HG02852 (cell line): ENCODE results near the gene PRODH.
"Not testable (repeated sequence)": the region's sequence is repeated elsewhere in the genome, so short reads cannot be mapped to it uniquely, and the experiment has no call there.

Source experiments
- ATAC-seq: cut with Tn5 transposase; IDR thresholded peaks from one replicate; pipeline ENCODE4 v1.9.1; 2021; ENCODE audit warnings: mild to moderate bottlenecking, moderate library complexity; ENCODE audit not compliant: unreplicated experiment

Gene PRODH

GRCh38 chr22:18935889-18936529 is at the start of gene PRODH:
TSS of gene PRODH (minus strand) at chr22:18936293. CDS start at chr22:18936287, 6 bp downstream.
- ATAC-seq: no peak

- ATAC-seq: no peak
Observed at GRCh38 chr22:18985780-18986179, 49.7 kb upstream of the PRODH start.

DNA sequence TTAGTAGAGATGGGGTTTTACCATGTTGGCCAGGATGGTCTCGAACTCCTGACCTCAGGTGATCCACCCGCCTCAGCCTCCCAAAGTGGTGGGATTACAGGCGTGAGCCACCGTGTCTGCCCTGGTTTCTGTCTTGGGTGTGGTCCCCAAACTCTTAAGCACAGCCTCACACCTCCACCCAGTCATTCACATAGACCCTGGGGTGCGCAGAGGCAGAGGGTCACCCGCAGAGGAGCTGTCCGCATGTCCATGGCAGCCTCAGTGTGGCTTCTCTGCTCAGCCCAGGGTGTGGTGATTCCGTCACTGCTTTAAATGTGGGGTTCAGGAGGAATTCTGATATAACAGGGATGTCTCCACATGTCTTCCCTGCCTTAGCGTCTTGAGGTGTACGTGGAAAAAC is 48.5 kb upstream of the PRODH start:
- ATAC-seq: no peak

- ATAC-seq: no peak
Observed at GRCh38 chr22:18983120-18983651, 47.1 kb upstream of the PRODH start.

DNA sequence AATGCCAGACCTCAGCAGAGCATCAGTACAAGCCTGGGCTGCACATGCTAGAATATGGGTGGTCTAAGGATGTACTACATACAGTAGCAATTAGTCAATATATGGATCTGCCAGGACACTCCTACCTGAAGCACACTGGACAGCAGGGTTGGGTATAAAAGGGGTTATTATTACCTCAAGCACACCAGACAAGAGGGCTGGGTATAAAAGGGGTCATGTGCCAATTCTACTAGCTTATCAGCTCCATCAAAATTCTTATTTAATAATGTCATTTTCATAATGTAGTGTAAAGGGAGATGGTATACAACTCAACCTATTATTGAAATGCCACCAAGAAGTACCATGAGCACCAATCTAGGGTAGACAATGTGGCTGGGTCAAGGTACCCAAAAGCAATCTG is 44.7 kb upstream of the PRODH start:
- ATAC-seq: no peak

GRCh38 chr22:18979957-18980356 is 43.9 kb upstream of the PRODH start:
- ATAC-seq: no peak

DNA sequence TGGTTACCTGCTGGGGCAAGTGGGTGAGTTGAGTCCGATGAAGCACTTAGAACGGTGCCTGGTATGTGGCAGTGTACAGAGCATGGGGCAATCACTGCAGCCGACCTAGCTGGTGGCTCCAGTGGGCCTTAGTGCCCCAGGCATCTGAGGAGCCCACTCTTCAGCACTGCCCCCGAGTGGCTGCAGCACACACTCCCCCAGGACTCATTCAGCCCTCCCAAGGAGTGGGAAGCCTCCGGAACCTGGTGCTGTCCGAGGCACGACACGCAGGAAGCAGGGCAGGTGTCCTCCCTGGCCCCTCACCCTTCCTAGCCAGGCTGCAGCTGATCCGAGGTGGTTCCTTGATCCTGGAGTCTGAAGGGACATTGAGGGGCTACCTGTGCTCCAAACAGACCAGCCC is 42.4 kb upstream of the PRODH start:
- ATAC-seq: no peak

- no peak for ATAC-seq
Observed at GRCh38 chr22:18977824-18978425, 41.8 kb upstream of the PRODH start.

DNA sequence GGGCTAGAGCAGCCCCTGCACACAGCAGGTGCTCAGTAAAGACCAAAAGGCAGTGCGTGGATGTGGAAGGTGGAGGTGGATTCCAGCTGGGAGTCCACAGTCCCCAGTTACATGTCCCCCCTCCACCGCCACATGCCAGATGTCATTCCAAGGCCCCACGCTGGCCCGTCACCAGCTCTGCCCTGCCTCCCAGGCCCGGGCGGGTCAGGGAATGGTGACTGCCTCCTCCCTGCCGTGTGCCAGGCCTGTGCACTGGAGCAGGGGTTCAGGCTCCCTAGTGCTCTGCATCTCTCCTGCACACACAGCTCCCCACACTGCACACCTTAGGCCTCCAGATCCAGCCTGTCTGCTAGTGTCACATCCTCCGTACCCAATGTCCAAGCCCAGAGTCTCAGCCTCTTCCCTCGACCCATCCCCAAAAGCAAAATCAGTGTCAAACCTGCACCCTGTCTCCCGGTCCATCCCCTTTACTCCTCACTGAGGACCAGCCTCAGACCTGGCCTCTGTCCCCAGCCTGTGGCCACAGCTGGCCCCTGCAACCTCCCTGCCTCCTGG is 40.2 kb upstream of the PRODH start:
- no peak for ATAC-seq

DNA sequence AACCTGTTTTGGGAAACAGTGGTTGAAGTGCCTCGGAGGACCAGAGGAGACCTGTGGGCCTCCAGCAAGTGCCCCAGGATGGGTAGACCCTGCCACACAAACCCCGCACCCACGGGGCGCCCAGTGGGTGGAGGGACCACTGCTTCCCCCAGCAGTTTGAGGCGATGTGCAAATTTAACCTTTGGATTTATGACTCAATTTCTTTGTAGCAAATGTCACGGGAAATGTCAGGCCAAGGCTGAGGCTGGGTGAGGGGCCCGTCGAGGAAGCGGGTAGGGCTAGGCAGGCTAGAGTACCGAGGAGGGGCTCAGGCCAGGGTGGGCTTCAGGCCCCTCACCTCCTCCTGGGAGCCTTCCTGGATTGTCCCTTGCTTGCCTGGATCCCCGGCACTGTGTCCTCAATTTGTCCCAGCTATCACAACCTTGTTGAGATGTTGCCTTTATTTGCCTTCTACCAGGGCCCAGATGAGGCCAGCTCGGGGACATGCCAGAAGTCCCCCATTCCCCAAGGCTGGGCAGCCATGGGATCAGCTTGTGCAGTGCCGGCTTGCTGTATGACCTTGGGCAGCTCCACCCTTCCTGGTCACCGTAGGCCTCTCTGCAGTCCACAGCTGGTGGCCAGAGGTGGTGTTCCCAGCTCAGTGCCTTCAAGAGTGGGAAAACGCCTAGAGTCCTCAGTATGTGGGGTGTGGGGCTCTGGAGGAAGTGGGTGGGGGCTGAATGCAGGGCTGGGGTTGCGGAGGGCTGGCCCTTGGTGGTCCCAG is 39.5 kb upstream of the PRODH start:
- no peak for ATAC-seq

GRCh38 chr22:18974477-18975180 is 38.5 kb upstream of the PRODH start:
- no peak for ATAC-seq

DNA sequence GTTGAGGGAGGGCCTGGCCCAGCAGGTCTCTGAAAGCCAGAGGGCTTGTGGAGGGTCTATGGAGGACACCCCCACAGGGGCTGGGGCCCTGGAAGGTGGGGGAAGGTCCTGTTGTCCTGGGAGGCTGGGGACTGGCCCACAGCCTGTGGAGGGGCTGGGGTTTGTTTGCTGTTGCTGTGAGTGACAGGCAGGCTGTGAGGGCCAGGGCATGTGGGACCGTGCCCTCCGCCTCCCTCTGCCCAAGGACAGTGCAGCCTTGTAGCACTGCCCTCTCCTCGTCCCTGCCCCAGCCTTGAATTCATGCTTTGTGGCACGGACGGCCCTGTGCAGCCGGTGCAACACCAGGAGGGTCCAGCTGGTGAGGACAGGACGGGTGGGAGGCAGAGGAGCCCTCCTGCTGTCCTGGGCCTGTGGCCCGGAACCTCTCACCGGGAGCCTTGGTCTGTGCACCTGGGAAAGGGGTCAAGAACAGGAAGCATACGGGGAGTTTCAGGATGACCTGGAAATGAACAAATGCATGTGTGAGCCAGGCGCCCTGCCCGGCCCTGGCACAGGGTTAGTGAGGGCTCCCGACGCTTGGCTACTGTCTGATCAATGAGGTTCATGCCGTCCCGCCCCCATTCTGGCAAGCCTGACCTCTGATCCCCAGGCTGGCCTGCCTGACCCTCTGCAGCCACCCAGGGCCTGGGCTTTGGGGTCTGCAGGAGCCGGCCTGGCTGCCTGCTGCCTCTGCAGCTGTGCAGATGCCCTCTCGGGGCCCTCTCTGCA is 37.4 kb upstream of the PRODH start:
- ATAC-seq: no peak

DNA sequence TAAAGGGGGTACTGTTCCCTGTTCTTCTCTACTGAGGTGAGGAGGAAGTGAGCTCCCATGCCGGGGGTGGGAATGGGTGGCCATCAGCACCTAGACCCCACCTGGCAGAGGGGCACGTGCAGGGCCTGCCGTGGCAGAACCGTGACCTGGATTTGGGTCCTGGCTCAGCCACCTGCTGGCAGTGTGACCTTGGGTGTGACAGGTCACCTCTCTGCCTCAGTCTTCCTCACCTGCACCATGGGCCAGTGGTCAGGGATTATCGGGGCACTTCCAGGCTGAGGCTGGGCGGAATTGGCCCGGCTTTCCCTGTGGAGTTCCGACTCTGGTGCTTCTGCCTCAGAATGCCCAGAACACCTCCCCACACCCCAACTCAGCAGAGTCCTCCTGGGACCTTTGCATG is 36.5 kb upstream of the PRODH start:
- not testable (repeated sequence) for ATAC-seq

DNA sequence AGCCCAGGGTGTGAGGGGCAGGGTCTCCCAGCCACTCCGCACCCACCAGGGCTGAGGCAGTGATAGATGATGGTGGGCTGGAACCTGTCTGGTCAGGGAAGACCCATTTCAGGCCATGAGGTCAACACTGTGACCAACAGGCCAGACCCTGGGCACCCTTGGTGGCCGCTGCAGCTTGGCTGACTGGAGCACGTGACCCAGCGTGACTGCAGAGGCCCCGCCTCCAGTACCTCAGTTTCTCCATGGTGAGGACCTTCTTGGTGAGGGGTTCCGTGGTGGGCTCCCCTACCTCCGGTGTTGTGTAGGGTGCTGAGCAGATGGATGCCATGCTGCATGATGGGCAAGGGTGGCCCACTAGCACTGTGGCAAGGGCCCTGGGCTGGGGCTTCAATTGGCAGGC is 35.9 kb upstream of the PRODH start:
- not testable (repeated sequence) for ATAC-seq

DNA sequence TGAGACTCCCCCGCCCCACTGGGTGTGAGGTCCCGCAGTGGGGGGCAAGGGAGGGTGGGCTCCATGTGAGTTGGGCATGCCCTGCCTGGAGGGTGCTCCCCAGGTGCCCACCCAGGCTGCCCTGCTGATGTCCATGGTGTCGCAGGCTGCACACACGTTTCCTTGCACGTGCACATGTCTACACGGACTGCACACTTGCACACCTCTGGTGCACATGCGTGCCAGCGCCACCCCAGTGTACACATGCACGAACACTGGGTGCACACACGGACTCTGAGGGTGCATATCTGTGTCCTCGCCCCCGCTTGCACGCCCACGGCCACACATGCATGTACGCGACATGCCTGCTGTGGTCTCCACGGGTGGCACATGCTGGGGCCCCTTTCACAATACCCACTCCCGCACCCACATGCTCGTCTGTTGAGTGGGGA is 35.2 kb upstream of the PRODH start:
- ATAC-seq: no peak

- no peak for ATAC-seq
Observed at GRCh38 chr22:18970948-18971315, 34.8 kb upstream of the PRODH start.

DNA sequence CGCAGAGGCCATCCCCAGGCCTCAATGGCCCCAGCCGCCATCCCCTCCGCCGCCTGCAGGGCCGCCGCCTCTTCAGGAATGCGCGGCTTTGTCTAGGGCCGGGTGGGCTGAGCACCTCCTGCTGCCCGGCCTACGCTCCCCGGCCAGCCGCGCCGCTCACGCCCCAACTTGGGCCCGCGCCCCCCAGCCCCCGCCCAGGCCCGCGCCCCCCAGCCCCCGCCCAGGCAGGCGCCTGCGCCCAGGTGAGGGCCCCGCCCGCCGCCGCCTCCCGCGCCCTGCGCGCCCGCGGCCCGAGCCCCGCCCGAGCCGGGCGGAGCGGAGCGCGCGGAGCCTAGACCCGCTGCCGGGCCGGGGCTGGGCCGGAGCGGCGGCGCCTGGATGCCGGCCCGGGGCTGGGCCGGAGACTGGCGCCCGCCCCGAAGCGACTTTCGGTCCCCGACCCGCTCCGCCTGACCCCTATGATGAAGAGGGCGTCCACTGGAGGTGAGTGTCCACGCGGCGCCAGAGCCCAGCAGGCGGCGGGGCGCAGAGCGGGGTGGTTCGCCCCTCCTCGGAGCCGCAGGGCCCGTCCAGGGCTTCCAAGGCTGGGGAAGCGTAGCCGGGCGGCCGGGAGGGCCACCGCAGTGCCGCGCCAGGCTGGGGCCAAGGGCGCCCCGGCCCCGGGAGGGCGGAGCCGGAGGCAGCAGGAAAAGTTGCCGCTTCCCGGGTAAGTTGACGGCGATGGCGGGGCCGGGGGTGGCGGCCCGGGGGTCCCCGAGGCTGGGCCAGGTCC is 34.3 kb upstream of the PRODH start:
- no peak for ATAC-seq

DNA sequence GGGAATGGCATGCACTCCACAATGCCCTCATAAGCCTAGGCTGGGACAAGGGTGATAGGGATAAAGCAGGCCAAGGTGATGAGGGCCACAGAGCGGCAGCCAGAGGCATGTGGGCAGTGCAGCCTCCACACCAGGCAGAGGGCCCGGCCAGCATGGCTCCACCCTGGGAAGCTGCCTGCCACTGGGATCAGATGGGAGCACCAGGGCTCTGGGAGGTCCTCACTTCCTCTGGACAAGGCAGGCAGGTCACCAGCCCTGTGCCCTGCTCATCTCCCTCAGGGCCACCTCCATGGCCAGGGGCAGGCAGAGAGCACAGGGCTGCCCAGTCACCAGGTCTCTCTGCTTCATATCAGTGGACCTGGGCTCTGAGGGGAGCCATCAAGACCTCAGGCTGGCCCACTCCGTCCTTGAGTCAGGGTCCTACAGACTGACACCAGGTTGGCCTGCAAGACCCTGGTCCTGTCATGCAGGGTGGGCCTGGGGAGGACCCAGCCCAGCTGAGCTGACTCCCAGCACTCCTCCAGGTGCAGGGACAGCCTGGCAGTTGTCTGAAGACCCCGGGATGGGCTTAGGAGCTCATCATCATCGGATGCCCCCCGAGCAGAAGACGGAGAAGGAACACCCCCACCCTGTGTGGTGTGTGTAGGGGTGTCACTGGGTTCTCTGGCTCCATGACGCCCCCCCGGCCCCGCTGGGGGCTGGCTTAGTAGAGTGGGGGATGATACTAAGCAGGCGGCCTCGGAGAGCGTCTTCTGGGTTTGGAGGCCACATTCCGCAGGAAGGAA is 33.3 kb upstream of the PRODH start:
- ATAC-seq: not testable (repeated sequence)
